ENCODE measurements around the gene GPC6.

Gene GPC6

DNA sequence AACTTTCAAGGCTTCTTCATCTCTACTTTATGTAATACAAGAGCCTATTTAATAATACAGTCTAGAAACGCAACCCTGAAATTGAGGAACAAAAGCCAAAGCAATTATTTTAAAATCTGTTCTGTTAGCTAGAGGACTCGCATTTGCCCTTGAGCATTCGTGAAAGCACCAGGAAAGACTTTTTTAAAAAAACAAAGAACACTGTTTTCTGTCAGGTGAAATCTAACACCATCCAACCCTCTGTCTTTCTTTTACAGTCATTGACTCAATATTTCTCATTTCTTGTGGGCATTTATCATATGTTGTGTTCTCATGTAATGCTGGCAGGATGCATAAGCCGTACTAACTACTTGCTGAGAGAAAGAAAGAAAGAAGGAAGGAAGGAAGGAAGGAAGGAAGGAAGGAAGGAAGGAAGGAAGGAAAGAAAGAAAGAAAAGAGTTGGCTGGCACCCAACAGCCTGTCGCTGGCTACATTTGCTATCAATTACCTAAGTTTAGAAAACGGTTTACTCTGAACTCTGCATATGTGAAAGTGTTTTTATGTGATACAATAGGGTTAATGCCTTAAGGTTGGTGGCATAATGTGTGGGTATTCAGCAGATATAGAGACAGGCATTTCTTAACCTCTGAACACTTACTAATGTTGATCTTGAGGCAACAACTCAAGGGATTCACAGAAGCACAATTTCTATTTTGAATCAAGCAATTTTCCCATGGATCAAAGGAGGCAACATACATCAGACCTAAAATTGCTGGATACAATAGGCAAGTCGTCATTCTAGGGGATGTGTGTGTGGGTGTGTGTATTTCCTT is 807.4 kb downstream of the GPC6 start:
- DNase-seq (ENCODE audit: low read depth in 2 of 2) = no peak

DNA sequence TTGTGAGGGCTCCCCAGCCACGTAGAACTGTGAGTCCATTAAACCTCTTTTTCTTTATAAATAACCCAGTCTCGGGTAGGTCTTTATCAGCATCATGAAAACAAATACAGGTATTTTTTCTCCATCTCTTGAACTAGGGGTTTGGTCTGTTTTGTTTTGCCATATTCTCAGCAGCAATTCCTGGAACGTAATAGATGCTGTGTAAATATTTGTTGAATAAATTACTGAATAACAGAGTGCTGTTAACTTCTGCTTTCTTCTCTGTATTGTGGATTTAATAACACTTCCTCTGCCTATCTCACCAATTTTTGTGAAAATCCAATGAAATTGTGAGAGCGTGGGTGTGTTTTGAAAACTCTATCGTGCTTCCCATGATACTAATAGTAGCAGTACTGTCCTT is 823.4 kb downstream of the GPC6 start:
- no peak for DNase-seq (ENCODE audit: low read depth in 2 of 2)

DNA sequence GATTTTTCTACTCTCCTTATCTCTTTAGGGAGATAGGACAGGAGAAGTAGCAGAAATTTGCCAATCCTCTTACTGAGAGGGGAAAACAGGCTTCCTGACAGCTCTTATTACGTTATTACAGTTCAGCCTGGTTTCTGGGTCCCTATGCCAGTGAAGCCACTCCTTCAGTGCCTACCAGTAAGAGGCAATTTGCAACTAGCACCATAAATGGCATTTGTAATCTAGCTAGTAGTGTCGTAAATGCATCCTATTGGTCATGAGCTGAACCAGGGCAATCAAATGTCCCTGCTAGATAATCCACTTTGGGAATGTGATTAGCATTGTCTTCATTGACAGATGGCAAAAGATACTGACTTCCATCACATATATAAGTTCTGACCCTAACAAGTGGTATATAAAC is 824.1 kb downstream of the GPC6 start:
- DNase-seq (ENCODE audit: low read depth in 2 of 2) = no peak

DNA sequence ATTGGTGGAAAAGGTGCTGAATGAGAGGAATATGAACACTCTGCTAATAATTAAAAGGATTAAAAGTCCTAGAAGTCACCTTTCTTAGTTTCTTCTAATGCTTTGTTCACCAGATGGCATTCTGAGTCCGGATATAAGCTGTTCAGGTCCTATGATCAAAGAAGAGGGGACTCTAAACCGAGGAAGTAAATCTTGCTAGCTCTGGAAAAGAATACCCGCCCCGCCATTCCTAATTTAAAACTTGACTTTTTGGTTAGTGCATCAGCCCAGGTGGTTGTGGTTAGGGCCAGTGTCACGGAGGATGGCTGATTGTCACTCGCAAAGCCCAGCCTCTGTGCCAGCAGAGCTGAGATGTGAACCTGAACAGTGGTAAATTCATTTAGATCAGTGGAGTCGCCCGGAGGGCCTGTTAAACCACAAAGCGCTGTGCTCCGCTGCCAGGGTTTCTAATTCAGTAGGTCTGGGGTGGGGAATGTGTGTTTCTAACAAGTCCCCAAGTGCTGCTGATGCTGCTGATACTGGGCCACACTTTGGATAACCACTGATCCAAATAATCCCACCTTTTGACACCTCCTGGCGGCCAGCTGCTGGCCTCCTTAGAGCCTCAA is 827.5 kb downstream of the GPC6 start:
- DNase-seq (ENCODE audit: low read depth in 2 of 2) = no peak

DNA sequence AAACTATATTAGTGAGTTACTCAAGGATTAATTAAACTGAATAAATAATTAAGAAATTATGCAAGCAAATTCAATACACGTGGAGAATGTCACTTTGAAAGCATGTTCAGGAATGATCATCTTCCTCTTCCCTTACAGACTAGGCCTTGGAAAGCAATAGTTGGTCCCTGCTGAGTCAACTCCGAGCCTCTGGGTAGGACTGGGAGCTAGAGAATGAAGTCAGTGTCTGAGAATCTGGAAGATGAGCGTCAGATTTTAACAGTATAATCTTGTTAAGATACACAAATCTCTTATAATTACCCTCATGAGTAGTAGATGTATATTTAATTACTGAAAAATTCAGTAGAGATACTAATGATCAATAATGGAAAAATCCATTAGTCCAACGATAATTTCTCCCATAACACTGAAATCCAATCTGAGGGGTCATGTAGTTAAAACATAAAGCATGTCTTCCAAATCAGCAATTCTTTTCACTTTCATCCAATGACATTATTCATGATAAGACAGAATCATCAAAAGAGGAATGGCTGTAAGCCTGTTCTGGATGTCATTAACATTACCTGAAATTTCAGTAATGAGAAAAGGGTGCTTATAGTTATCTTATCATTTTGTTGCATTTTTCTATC is 829.9 kb downstream of the GPC6 start:
- DNase-seq (ENCODE audit: low read depth in 2 of 2) = no peak

DNA sequence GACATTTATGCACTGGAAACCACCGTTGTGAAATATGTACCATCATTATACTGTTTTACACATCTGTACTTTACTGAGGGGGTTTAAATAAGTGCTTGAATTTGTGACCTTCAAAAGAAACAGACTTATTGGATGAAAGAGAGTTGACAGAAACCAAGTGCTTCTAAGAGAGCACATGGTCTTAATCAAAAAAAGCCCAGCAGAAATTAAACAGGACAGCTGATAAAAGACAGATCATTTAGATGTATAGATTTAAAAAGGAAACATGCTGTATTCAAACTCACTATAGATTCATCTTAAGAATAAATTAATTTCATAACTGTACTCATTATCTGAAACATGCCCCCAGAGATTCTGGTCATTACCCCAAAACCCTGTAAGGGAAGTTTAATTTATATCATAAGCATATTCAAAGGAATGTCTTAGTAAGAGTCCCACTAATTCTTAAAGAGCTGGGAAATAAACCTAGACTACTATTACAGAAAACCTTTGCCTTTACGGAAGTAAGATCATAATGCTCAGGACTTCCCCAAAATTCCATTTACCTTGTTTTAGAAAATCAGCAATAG is 831.1 kb downstream of the GPC6 start:
- no peak for DNase-seq (ENCODE audit: low read depth in 2 of 2)

DNA sequence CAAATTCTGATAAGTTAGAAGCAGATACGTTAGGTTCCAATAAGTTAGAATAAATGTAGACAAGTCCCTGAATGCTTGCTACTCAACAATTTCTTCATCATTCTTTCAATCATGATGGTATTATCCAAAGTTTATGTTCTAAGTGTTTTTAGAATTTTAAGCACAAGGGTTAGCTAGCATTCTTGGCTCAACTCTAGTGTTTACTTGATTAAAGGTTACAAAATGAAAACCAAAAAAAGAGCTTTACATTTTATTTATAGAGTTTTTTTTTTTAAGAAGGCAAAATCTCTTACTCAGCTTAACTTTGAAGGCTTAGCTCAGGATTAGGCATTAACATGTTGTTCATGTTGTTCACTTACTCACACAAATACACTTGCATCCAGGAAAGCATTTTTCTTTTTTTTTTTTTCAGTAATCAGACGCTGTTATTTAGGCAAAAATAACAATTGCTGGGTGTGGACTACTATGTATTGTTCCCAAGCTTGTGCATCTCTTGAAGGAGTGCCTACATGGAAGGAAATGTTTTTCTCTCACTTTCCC is 832.3 kb downstream of the GPC6 start:
- DNase-seq (ENCODE audit: low read depth in 2 of 2) = no peak

DNA sequence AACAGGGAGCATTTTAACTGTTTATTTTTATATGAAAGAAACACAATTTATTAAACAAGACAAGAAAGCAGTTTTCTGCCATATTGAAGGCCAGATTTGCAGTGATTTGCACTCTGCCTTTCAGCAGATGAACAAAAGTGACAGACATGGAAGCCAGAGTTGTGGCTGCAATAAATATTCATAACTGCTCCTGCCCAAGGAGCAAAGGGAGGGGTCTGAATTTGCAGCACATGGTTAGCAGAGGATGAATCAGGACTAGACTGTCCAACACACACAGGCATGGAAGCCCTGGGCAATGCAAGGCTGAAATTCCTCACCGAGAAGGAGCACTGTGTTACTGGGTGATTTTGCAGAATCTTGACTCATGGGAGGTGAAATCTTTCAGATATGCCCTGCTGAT is 834.7 kb downstream of the GPC6 start:
- no peak for DNase-seq (ENCODE audit: low read depth in 2 of 2)

DNA sequence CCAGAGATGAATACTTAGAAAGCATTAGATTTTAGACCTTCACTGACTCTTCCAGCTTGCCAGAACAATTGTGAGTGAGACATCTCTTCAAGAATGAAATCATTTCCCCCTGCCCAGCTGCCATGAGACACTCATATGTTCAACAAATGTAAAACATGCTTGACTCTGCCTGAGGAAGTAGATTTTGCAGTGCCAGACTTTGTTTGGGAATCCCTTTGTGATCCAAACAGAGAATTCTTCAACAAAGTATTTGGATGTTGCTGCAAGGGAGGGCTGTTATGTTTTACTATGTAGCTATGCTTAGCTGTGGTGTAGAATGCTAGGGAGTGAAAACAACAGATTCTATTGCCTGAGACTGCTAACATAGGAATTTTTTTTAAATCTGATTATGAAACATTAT is 836.5 kb downstream of the GPC6 start:
- DNase-seq (ENCODE audit: low read depth in 2 of 2) = no peak

DNA sequence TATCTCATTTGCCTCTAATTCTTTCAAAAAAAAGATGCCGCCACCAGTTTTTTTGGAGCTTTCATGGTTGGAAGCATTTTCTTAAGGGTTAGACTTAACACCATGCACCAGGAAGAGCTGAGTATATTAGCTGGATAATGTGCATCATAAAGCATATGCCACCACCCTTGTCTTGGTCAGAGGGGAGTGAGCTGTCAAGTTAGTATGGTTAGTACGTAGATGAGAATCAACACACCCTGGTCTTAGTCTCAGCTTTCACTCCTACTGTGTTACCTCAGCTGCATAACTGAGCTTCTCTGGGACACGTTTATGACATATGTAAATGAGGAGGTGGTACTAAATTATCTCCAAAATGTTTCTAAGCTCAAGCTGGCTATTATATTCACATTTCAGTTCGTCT is 837.2 kb downstream of the GPC6 start:
- DNase-seq (ENCODE audit: low read depth in 2 of 2) = no peak

DNA sequence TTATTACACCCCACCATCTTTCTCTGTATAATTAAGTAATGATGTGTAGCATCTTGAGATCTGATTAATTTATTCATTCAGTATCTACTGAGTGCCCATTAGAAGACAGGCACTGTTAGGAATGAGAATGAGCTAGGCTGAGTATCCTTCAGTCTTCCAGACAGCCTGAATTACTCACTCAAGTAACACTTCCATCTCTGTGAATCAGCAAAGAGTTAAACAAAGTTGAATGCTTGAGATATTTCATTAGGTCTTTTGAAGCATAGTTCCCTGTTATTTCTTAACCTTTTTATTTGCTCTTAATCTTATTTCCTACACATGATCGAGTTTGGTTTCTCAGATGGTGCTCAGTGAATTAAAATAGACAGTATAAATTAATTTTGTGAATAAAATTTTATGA is 839.1 kb downstream of the GPC6 start:
- DNase-seq (ENCODE audit: low read depth in 2 of 2) = no peak

DNA sequence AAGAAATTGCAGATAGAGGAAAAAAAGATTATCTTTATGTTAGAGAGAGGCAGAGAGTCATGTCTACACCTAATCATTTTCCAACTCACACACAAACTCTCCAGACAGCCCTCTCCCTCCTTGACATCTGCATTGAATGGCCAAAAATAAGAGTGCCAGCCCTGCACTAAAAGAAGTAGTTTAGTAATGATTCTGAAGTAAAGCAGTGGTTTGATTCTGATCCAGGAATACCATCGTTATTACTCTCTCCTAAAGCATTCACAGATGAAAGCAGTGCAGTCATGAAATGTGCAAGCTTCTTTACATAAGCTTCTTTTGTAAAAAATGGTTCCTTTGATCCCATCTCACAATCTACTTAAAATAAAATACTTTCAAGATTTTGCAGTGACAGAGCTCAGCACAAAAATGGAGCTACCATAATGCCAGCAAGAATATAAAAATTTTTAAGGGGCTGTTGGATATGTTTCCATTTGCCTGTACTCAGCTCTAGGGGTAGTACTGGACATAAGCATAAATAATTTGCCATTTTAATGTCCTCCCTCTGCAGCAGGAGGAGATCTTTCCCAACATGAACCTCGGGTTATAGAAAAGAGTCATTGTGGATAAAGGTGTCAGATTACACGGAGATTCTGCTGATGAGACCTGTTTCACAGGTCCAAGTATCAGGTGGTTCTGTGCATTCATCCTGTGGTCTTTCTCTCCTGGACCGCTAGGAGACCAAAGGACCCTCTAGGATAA is 846.6 kb downstream of the GPC6 start:
- DNase-seq (ENCODE audit: low read depth in 2 of 2) = no peak

DNA sequence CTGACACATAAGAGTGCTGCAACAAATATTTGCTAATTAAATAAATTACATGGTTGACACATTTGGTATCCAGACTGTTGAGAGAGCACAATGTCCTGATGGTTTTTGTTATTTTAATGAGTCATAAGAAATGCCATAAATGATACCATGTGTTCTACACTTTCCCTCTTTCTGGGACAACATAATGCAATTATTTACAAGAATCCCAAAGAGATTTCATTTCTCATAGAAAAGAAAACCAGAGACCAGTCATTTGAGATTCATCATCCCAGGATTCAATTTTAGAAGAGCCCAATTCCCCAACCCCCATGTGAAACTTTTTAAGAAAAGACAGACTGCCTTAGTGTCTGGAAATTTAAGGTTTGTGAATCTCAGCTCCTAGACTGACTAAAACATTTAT is 853.3 kb downstream of the GPC6 start:
- DNase-seq (ENCODE audit: low read depth in 2 of 2) = no peak

DNA sequence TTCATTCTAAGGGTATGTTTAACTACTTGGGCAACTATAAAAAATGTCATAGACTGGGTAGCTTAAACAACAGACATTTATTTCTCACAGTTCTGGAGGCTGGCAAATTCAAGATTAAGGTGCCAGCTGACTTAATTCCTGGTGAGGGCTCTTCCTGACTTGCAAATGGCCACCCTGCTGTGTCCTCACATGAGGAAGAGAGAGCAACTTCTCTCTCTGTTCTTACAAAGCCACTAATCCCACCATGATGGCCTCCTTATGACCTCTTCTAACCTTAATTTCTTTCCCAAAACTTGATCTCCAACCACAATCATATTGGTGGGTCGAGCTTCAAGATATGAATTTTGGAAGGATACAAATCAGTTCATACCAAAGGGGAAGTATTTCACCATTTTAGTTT is 853.9 kb downstream of the GPC6 start:
- DNase-seq (ENCODE audit: low read depth in 2 of 2) = no peak

DNA sequence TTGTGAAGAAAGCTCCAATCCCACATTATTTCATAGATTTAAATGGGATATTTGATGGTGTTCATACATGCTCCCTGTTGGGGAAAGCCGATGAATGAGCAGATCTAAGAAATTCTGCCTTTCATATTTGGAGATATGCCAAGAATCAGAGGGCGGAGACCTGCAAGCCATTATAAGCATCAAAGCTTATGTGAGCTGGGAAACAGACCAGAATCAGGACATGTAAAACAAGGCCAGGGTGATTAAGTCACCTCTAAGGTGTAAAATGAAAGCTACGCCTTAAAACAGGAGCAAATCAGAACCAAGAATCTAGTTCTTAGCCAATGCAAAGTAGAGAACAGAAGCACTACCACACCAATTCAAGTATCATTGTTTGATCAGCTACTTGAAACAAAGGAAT is 860.5 kb downstream of the GPC6 start:
- DNase-seq (ENCODE audit: low read depth in 2 of 2) = no peak

DNA sequence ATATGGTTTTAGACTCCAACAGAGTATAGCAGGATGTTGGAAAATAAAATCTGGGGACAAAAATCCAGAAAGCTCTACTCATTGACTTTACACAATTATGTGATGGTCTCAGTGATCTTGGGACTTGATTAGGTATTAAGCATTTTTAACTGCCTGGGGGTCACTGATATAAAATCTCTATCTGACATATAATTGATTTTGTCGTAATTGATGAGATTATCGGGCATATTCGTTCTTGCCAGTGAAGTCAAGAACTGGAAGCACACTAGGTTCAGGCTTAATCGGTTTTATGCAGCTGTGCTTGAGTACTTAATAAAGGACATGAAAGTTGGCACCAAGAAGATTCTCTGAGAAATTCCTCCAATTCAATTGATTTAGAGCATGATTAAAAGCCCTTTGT is 862.1 kb downstream of the GPC6 start:
- DNase-seq (ENCODE audit: low read depth in 2 of 2) = no peak

DNA sequence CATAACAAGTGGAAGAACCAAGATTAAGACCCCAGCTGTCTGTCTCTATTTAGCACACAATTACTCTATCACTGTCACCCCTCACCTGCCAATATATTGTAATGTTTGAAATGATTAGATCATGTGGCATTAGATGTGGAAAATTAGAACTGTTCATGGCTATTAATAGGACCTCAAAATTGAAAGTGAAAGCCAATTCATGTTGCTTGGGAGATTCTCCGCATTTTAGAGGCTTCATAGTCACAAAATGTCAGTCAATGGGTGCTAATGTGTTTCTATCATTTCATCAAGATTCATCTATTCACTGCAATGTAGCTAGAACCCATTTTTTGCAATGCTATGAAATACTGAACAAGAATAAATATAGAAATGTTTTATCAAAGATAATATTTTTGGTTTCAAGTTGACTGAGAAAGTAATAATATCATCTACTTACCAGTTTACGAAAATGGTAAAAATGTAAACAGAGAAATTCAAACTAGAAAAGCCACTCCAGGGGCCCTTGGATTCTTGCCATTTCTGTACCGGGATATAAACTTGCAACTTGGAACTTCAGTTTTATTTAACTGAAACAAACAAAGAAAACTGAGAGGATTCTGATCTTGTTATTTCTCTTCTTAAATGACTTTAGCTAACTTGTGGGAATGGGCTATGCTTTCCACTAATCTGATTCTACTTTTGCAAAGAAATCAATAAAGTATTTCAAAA is 864.3 kb downstream of the GPC6 start:
- no peak for DNase-seq (ENCODE audit: low read depth in 2 of 2)

DNA sequence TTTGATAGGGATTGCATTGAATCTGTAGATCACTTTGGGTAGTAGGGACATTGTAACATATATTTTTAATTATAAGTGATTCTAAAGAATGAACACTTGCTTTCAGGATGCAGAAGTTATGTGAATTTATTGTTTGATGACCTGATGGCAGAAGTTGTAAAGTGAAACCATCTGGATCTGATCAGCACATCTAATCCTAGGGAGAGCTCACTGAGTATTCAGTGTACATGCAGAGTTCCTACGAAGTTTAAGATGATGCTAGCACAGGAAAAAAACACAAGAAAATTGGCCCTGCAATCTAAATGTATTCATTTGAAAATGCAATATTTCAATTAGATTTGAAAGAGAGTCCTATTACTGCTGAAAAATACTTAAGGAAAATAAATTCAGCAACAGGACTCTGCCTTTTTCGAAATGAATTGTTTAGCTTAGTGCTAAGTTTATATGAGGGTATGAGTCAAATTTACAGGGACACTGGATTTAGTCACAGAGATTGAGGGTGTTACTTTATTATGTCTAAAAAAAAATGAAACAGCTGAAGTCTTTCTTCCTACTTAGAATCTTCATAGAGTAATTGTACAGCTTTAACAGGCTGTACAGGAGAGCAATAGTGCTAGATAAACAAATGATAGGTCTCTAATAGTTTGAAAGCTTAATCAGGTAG is 867.2 kb downstream of the GPC6 start:
- no peak for DNase-seq (ENCODE audit: low read depth in 2 of 2)

DNA sequence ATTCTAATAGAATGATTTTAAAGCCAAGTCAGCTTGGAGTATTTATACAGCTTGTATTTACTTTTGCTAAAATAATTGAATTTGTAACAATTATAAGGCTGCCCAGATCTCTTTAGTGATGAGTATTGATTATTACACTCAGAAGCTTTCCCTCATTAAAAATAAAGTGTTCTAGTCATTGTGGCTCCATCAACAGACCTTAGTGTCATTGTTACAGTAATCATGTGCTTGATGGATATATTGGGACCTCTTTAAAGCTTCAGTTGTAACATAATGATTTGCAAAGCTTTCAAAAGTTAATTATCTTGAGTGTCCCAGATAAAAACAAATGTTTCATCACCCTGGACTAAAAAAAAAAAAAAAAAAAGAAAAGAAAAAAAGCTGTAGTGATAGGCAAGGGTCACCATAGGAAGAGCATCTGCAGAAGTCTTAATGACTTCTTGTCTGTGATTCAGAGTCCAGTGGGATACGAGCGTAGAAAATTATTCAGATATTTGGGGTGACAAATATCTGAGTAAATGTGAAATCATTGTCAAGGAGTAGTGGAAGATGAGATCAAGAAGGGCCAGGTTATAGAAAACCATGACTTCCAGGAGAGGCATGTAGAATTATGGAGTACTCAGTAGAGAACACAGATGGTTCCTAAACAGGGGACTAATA is 883.2 kb downstream of the GPC6 start:
- DNase-seq (ENCODE audit: low read depth in 2 of 2) = no peak

DNA sequence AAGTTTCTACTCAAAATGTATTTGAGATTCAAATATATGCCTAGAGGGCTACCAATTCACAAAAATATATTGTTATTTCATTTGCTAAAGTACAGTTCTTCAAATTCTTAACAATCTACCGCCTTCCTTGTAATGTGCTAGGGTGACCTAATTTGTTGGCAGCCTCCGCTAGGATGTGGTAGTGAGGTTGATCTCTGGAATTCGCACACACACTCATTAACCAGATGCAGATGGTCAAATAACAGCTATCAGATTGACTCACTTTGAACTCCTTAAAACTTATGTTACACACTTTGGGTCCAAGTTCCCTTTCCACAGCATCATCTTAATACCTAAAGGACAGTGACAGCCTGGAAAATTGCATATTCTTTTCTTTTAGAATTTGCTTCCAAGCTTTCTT is 885.6 kb downstream of the GPC6 start:
- no peak for DNase-seq (ENCODE audit: low read depth in 2 of 2)

Data from activated CD4-positive, alpha-beta T cell treated with anti-CD3 and anti-CD28 coated beads for 24 hours (primary cell).